SU-DHL-6 (cell line): ENCODE results near the gene ELFN2.

Experiments used
- EZH2phosphoT487 ChIP-seq: fragments of 200-600 bp; sonication (generic), shearing (Covaris generic); conservative IDR thresholded peaks from 2 replicates; pipeline ENCODE4 v1.6.1; 2018; ENCODE audit warnings: mild to moderate bottlenecking, antibody characterized with exemption, low read length, moderate library complexity, mixed read lengths
- TF ChIP-seq, protein P1 (sequence below): fragments of 200-600 bp; sonication (generic); IDR thresholded peaks from one replicate; pipeline ENCODE4 v1.5.1; 2017; ENCODE audit warnings: antibody characterized with exemption, mild to moderate bottlenecking, low read length, moderate library complexity; ENCODE audit not compliant: insufficient read depth, poor library complexity, severe bottlenecking

GRCh38 chr22:37469416-37470086, 42.3 kb upstream of the ELFN2 start:
- TF ChIP-seq, protein P1, sequence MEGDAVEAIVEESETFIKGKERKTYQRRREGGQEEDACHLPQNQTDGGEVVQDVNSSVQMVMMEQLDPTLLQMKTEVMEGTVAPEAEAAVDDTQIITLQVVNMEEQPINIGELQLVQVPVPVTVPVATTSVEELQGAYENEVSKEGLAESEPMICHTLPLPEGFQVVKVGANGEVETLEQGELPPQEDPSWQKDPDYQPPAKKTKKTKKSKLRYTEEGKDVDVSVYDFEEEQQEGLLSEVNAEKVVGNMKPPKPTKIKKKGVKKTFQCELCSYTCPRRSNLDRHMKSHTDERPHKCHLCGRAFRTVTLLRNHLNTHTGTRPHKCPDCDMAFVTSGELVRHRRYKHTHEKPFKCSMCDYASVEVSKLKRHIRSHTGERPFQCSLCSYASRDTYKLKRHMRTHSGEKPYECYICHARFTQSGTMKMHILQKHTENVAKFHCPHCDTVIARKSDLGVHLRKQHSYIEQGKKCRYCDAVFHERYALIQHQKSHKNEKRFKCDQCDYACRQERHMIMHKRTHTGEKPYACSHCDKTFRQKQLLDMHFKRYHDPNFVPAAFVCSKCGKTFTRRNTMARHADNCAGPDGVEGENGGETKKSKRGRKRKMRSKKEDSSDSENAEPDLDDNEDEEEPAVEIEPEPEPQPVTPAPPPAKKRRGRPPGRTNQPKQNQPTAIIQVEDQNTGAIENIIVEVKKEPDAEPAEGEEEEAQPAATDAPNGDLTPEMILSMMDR, result no peak
- no peak for TF ChIP-seq EZH2phosphoT487
